HT1080 (cell line): Measurements from ENCODE around the gene CALM1. TPM values are rescaled to one million over a fixed set of nuclear protein-coding genes. Genes with fewer than 3 reads are reported as not detected.

ENCODE experiments used
- DNase-seq: peaks from one replicate; pipeline ENCODE4 v3.0.0-alpha.2; 2015; ENCODE audit warnings: low read depth
- total RNA-seq: library from RNA; depleted of rRNA; stranded (reverse); fragments of >200 nt; shearing (Covaris generic); gene quantifications from 2 replicates; pipeline ENCODE4 v1.2.3, GENCODE V29; 2014

CALM1 gene
- total RNA-seq, 1 experiment from 2014 or later: 648 TPM

DNA sequence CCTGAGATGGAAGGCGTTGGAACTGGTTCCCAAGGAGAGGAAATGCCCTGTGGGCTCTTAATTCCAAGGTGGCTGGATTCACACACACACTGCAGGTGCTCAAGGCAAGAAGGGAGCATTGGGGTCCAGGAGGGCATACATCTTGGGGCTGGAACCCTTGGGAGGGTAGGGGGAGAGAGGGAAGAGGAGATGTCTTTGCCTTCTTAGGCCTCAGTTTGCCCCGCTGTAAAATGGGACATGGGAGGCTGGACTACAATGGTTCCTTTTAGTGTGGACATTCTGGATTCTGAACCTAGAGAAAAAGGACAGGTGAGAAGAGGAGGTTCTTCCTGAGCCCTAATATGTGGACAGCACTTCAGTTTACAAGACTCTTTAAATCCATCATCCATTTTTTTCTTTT lies 43.8 kb downstream of the CALM1 start:
- DNase-seq: no peak

DNA sequence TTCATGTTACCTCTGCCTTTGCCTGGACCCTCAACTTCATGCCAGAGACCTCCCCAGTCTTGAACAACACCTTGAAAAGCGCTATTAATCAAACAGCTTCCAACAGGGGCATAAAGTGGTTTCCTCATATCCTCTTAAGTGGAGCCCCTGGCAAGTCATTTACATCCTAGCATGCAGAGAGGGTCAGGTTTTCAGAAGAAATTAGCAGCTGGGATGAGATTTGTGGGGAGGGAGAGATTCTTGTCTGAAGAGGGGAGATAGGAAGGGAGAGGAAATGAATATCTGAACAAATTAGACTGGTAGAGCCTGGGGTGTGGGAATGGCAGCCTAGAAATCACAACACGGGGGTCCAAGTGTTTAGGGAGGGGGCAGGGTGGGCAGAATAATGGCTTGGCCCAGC lies 45.6 kb downstream of the CALM1 start:
- no peak for DNase-seq

DNA sequence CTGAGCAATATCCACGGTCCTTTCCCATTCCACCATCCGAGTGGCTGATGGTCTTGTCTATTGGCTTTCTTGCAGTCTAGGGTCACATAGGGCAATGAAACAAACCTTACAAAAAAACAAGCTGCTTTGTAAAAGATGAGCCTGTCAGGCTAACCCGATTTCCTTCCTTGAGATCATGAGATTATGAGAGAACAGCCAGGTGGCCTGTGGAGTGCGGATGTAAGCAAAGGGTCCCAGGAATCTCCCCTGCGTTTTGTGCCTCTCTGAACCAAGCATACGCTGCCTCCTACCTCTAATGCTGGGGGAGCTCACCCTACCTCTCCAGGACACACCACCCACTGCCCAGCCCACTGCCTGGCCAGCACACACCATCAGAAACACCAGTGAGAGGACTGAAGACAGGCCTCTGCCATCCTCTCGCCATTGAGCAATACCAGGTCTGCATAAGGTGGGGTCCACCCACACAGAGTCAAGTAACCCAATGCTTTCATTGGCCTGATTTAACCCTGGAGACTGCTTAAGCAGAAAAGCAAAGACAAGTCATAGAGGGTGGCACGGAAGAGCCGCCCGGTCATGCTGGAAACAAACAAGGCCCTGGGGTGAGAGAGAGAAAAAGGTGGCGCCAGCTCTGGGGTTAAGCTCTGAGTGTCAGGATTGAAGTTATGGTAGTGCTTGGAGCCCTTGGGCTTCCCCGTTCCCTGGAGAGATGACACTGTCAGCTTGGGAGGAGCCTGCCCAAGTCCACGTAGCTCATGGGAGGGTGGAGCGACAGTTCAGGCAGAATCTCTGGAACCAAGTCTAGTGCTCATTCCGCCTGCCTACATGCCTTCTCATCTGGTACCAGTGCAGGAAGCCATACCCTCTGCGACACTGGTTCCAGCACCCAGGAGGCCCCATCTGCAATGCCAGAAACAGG lies 46.6 kb downstream of the CALM1 start:
- DNase-seq: no peak

DNA sequence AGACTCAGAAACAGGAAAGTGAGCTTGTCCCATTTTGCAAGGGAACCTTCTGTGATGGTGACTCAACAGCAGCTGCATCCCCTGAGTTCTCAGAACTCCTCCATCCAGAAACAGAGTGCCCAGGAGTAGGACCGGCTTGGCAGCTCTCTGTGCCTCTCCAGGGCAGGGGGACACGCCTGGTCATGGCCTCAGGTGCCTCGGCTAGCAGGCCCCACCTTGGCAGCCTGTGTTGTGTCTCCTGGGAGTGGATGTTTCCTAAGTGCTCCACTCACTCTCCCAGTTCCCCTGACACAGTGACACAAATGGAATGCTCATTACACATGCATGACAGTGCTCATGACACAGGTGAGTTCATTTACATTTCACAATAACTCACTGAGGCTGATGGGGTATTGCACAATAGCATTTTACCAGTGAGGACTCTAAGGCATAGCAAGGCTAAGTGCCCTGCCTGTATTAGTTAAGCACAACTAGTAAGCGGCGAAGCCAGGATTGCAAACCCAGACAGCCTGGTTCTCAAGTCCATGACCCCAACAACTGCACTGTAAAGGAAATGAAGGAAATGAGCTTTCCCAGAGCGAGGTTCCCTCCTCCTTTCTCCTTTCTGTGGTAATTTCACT lies 47.4 kb downstream of the CALM1 start:
- DNase-seq: no peak

DNA sequence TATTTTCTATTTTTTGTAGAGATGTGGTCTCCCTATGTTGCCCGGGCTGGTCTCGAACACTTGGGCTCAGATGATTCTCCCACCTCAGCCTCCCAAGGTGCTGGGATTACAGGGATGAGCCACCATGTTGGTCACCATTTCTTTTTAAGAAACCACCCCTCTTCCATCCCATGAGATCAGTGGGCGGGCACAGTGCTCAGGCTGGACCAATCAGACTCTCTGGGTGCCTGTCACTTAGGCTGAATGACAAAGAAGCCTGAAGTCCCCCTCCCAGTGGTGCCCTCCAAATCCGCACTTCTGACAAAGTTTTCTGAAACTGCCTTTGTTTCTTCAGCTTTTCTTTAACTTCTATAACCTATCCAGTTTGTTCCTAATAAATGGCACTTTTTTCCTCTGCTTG lies 48.2 kb downstream of the CALM1 start:
- DNase-seq: no peak

DNA sequence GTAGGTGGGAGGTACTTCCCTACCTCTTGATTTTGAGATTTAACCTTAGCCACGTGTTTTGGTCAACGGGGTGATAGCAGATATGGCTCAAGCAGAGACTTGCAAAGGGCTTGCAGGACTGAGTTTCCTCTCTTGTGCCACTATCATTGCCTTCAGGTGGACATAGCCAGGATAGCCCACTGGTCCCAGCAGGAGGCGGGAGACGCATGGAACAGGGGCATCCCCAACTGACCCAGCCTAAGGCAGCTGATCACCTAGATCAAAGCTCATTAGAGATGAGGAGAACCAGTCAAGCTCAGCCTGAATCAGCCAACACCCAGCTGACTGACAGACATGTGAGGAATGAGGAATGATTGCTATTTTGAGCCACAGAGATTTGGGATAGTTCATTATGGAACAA lies 49.6 kb downstream of the CALM1 start:
- no peak for DNase-seq

DNA sequence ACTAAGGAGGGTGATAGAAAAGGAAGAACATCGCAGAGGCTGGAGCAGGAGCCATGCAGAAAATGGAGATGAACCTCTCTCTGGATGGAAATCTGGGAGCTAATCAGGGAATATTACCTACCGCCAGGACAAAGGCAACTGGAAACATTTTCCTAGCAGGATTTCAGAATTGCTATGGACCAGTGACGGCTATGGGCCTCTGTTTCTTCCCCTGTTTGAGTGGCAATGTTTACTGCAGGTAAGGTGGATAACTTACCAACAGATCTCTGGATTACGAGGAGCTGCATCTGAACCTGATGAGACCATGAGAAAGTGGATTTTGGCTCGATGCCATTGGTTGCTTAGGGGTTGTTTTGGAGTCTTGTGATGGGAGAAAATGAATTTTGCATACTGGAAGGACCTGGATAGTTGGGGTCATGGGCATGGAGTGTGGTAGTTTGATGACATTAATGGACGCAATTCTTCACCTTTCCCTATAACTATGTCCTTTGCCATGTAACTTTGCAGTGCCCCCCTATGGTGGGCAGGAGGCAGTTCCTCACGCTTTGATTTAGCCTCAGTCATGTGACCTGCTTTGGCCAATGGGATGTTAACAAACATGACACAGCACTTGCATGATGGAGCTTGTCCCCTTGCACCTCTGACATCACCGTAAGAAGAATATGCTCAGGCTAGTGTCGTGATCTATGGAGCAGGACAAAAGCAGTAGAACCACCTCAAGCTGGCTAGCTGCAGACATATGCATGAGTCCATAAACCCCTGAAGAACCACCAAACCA lies 51.1 kb downstream of the CALM1 start:
- no peak for DNase-seq

DNA sequence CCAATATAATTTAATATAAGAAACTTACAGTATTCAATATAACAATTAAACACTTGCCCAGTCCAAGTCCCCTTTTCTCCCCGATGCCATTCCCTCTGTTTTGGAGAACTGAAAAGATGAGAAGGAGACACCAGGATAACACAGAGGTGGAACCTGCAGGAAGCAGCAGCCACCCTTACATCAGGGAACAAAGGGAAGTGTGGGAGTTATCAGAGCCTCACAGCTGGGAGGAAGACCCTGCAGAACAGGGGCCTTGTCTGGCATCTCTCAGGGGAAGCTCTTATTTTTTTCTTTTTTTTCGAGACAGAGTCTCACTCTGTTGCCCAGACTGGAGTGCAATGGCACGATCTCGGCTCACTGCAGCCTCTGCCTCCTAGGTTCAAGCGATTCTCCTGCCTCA lies 52.6 kb downstream of the CALM1 start:
- no peak for DNase-seq

DNA sequence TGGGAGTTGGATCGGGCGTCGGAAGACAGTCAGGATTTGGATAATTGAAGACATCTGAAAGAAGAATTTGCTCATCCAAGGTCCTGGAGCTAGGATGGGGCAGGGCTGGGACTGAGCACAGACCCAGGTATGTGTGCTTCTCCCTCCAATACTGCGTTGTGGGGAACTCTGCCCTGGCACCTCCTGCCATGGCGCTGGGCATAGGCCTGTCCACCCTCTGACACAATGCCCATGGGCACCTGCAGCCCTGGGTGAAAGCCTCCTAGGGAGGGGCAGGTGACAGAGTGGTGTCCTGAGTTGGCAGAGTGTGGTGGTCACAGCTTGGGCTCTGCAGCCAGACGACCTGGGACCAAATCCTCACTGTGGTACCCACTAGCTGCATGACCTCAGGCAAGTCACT lies 53.3 kb downstream of the CALM1 start:
- DNase-seq: no peak

DNA sequence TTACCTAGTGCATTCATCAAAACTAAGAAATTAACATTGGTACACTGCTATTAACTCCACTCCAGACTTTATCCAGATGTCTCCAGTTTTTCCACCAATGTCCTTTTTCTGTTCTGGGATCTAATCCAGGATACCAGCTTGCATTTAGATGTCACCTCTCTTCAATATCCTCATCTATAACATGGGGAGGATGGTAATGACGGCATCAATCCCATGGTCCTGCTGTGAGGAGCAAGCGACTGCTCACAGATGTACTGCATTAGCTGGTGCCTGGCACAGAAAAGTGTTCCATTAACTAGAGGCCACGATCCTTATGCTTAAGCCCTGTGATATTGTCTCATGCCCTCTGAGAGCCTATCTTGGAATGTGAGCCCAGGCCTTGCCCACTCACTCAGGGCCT lies 53.8 kb downstream of the CALM1 start:
- DNase-seq: no peak

DNA sequence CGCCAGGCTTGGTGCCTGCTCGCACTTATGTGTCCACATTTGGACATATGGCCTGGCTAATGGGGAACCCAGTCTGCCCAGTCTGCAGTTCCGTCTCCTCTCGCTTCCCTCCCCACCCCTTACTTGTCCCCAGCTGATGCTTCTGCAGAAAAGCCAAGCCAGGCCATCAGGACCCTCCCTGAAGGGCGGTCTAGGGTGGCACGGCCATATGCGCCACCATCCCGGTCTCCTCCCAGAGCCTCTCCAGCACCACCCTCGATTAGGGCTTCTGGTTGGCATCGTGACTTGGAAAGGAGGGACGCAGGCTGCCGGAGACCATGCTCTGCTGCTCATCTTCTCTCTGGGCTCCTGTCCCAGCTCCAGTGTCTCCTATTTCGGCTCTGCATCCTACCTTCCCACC lies 54.6 kb downstream of the CALM1 start:
- DNase-seq: no peak

DNA sequence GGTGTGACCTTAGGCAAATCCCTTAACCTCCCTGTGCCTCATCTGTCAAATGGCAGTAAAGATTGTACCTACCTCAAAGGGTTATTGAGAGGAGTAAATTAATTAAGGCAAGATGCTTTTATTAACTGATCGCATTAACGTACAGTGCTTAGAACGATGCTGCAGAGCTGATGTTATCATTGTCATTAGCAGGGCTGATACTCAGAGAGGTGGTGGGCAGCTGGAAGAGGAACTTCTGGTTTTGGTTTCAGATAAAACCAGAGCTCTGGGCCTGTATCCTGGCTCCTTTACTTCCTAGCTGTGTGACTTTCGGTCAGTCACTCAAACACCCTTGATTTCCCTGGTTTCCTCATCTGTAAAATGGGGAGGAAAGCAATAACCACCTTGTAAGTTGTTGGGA lies 55.1 kb downstream of the CALM1 start:
- DNase-seq: no peak

DNA sequence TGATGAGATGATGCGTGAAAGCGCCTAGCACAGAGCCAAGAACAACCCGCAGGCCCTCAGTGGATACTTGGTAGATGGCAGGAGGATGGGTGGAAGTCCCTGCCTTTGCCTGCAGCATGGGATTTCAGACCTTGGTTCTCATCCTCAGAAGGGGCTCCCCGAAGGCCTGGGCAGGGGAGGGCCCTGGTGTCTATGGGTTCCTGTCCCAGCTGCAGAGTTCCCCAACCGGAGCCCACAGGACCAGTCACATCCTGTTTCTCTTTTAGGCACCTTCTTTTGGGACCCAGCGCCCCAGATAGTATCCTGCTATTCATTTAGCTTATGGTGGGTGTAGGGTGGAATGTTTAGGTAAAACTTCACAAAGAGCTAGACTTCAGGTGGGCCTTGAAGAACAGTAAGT lies 55.5 kb downstream of the CALM1 start:
- no peak for DNase-seq

DNA sequence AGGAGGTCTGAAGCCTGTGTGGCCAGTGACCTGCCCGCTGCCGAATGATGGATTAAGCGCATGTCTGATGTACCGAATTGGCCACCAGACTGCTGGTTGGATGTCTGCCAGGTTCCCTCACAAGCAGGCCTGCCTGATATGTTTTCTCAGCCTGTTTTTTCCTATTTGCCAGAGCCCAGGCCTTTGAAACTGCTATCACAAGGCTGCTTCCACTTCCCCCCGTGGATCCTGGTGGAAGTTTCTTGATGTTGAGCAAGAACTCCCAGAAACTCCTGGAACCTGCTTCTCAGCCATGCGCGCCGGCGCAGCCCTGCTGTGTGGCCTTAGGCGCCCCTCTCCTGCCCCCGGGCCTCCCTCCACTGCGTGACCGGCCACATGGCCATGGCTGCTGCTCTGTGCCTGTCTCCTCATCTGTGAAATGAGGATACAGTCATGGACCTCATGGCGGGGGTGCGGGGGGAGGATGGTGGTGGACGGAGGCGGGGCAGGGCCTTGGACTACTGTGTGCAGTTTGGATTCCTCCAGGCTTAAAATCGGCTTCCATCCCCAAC lies 56.6 kb downstream of the CALM1 start:
- DNase-seq: no peak

DNA sequence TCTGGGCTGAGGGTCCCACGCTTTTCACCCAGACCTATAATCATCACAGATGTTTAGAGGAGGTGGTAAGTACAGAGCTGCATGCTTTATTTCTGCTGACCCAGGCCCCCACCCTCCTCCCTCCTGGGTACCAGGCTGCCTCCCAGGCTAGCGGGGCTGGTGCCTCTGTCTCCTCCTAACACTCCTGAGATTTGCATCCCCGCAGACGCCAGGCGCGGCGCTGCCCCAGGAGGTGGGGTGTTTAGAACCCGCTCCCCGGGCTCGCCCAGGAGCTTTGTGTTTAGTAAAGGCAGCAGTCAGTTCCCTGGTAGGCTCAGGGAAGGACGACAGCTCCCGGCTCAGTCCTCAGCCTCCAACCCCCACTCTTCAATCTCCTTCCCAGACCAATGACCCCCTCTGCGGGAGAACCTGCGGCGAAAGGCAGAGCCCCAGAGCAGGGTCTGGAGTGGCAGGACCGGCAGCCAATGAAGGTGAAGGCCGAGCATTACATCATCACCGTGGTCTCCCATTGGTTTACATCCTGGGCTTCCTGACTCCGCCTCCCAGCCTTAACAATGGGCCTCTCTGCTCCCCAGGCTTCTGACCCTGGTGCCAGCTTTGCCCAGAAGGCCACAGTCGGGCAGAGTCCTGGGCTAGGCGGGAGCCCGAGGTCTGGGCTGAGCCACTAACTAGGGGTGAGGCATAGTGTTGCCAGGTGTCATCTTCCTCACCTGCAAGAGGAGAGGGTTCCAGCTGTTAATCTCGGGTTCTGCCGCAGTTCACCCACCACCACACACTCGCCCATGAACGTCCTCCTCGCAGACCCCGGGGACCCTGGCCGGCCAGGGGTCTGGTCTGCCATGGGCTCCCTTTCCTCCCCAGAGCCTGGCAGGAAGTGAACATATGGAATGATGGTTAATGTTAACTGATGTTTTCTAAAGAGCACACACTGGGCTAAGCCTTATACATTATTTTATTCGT lies 57.5 kb downstream of the CALM1 start:
- DNase-seq: peak; percentile 55

DNA sequence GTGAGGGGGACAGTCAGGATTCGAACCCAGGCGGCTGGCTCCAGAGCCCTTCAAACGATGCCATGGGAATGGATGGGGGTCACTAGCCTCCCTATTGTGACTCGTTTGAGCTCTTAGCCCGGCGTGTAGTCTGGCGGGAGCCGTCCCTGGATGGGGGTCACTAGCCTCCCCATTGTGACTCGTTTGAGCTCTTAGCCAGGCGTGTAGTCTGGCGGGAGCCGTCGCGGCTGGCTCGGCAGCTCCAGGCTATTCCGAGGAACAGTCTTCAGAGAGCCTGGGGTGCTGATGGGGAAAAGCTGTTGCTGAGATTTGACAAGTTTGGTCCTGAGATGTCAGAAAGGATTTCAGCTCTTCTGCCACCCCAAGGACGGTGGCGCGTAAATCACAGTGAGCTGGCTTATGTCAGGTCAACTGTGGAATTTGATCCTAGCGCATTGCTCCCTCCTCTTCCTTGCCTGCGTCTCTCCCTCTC lies 58.3 kb downstream of the CALM1 start:
- DNase-seq: no peak

DNA sequence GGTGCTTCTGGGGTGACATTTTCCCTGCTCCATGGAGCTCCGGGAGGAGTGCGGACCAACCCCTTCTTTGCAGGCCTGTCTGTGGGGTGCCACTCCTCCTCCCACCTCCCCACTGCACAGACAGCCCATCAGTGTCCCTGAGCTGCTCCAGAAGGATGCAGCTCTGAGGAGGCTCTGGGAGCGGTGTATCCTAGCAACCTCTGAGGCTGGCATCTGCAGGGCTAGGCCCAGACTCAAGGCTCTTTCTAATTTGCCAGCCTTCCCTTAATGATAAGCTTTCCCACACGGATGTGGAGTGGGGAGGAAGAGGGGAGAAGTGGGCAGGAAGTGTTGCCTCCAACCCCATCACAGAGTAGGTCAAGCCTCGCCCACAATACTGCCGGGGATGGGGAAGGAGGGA lies 59.7 kb downstream of the CALM1 start:
- no peak for DNase-seq

DNA sequence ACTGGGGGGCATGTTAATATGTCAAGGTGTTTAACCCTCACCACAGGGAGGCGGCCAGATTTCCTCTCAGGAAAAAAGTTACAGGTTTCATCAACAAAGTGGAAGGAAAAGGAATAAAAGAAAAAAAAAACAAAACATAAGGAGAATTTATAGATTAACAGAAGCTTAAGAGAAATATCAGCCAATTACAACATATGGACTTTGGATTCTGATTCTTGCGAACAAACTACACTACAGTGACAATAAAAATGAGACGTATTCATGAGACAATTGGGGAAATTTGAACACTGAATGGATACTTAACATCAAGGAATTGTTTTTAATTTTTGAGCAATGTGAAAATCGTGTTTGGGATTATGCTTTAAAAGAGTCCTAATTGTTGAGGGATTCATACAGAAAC lies 60.4 kb downstream of the CALM1 start:
- DNase-seq: no peak
